H9 (cell line): ENCODE data around the gene NVL. TPM values are rescaled to one million over a fixed set of nuclear protein-coding genes. Genes with fewer than 3 reads are reported as not detected.

Experiments
- DNase-seq: peaks from one replicate; pipeline ENCODE4 v3.0.0-alpha.2; 2017
- H2AFZ ChIP-seq: one replicate; pipeline ENCODE4 v1.6.1; 2013; ENCODE audit warnings: mild to moderate bottlenecking, low read length, control low read depth, moderate library complexity
- H2AK5ac ChIP-seq: 2 replicates; pipeline ENCODE4 v1.6.1; 2013; ENCODE audit warnings: low read length, control low read depth, mixed read lengths; ENCODE audit not compliant: insufficient read length
- H2BK120ac ChIP-seq: one replicate; pipeline ENCODE4 v1.6.1; 2013; ENCODE audit warnings: low read depth, mild to moderate bottlenecking, low read length, control low read depth, inconsistent platforms; ENCODE audit not compliant: poor library complexity, severe bottlenecking
- H2BK12ac ChIP-seq: 2 replicates; pipeline ENCODE4 v1.6.1; 2013; ENCODE audit warnings: low read length, control low read depth, mixed read lengths, low read depth; ENCODE audit not compliant: insufficient read length
- H2BK15ac ChIP-seq: 2 replicates; pipeline ENCODE4 v1.6.1; 2013; ENCODE audit warnings: low read depth, low read length, control low read depth
- H2BK20ac ChIP-seq: one replicate; pipeline ENCODE4 v1.6.1; 2013; ENCODE audit warnings: low read depth, mild to moderate bottlenecking, low read length, control low read depth, inconsistent platforms; ENCODE audit not compliant: poor library complexity, severe bottlenecking
- H2BK5ac ChIP-seq: 2 replicates; pipeline ENCODE4 v1.6.1; 2013; ENCODE audit warnings: low read length, control low read depth, mixed read lengths; ENCODE audit not compliant: insufficient read length
- H3K14ac ChIP-seq: 2 replicates; pipeline ENCODE4 v1.6.1; 2013; ENCODE audit warnings: low read length, control low read depth; ENCODE audit not compliant: insufficient read depth
- H3K18ac ChIP-seq: 2 replicates; pipeline ENCODE4 v1.6.1; 2013; ENCODE audit warnings: low read depth, mild to moderate bottlenecking, mixed read lengths, low read length, control low read depth; ENCODE audit not compliant: insufficient read length
- H3K23ac ChIP-seq: 2 replicates; pipeline ENCODE4 v1.6.1; 2013; ENCODE audit warnings: low read length, control low read depth, mixed read lengths, low read depth; ENCODE audit not compliant: insufficient read length
- H3K23me2 ChIP-seq: 2 replicates; pipeline ENCODE4 v1.6.1; 2013; ENCODE audit warnings: low read depth, mild to moderate bottlenecking, mixed read lengths, low read length, control low read depth; ENCODE audit not compliant: insufficient read length, poor library complexity, severe bottlenecking
- H3K27ac ChIP-seq: 2 replicates; pipeline ENCODE4 v1.5.1; 2013; ENCODE audit warnings: low read length, control low read depth, mixed read lengths, low read depth; ENCODE audit not compliant: insufficient read length
- H3K27me3 ChIP-seq: 2 replicates; pipeline ENCODE4 v1.6.1; 2013; ENCODE audit warnings: low read length, control low read depth, inconsistent platforms; ENCODE audit not compliant: insufficient read depth
- H3K4ac ChIP-seq: 2 replicates; pipeline ENCODE4 v1.6.1; 2013; ENCODE audit warnings: low read depth, mild to moderate bottlenecking, control low read depth, inconsistent platforms, low read length, moderate library complexity
- H3K4me1 ChIP-seq: 2 replicates; pipeline ENCODE4 v1.6.1; 2013; ENCODE audit warnings: low read length, control low read depth, inconsistent platforms; ENCODE audit not compliant: insufficient read depth
- H3K4me2 ChIP-seq: 2 replicates; pipeline ENCODE4 v1.6.1; 2013; ENCODE audit warnings: low read length, control low read depth, mixed read lengths; ENCODE audit not compliant: insufficient read length, insufficient read depth
- H3K56ac ChIP-seq: 2 replicates; pipeline ENCODE4 v1.6.1; 2013; ENCODE audit warnings: low read depth, mild to moderate bottlenecking, mixed read lengths, low read length, control low read depth; ENCODE audit not compliant: insufficient read length
- H3K79me1 ChIP-seq: 2 replicates; pipeline ENCODE4 v1.6.1; 2013; ENCODE audit warnings: low read depth, mild to moderate bottlenecking, moderate library complexity, low read length, control low read depth, inconsistent platforms; ENCODE audit not compliant: insufficient read depth, poor library complexity, severe bottlenecking
- H3K79me2 ChIP-seq: 2 replicates; pipeline ENCODE4 v1.6.1; 2013; ENCODE audit warnings: low read length, control low read depth, inconsistent platforms; ENCODE audit not compliant: insufficient read depth
- H3K9ac ChIP-seq: 2 replicates; pipeline ENCODE4 v1.6.1; 2013; ENCODE audit warnings: low read length, control low read depth, mixed read lengths; ENCODE audit not compliant: insufficient read length; ENCODE audit errors: extremely low read depth
- H3K9me3 ChIP-seq: one replicate; pipeline ENCODE4 v1.6.1; 2013; ENCODE audit warnings: low read depth, low read length, inconsistent platforms; ENCODE audit not compliant: control insufficient read depth
- H3T11ph ChIP-seq: one replicate; pipeline ENCODE4 v1.6.1; 2013; ENCODE audit warnings: mild to moderate bottlenecking, low read length, control low read depth, inconsistent platforms
- H4K20me1 ChIP-seq: one replicate; pipeline ENCODE4 v1.6.1; 2013; ENCODE audit not compliant: control insufficient read depth, insufficient read length, insufficient read depth
- H4K5ac ChIP-seq: 2 replicates; pipeline ENCODE4 v1.6.1; 2013; ENCODE audit warnings: low read depth, mild to moderate bottlenecking, mixed read lengths, low read length, control low read depth; ENCODE audit not compliant: insufficient read length
- H4K8ac ChIP-seq: replicated peaks from 2 replicates; pipeline ENCODE4 v1.6.1; 2013; ENCODE audit warnings: low read length, control low read depth, mixed read lengths, low read depth; ENCODE audit not compliant: insufficient read length
- H4K91ac ChIP-seq: 2 replicates; pipeline ENCODE4 v1.6.1; 2013; ENCODE audit warnings: low read depth, mild to moderate bottlenecking, moderate library complexity, mixed read lengths, low read length, control low read depth; ENCODE audit not compliant: insufficient read length
- H3K27ac Mint-ChIP-seq, 3 experiments: 2 replicates in 2 of 3; 3 replicates in 1 of 3; pipeline ENCODE4 v1.8.0; 2020 to 2021; ENCODE audit warnings: mixed read lengths in 3 of 3, mild to moderate bottlenecking in 1 of 3, moderate library complexity in 1 of 3
- H3K27me3 Mint-ChIP-seq: 2 replicates; pipeline ENCODE4 v1.8.0; 2021; ENCODE audit warnings: low read depth, mild to moderate bottlenecking, moderate library complexity, mixed read lengths
- H3K36me3 Mint-ChIP-seq, 3 experiments: 2 replicates in 2 of 3; 3 replicates in 1 of 3; pipeline ENCODE4 v1.8.0; 2020 to 2021; ENCODE audit warnings: low read depth in 3 of 3, mixed read lengths in 3 of 3; ENCODE audit not compliant: insufficient read depth in 1 of 3
- H3K4me1 Mint-ChIP-seq, 2 experiments: 2 replicates each; pipeline ENCODE4 v1.8.0; 2020; ENCODE audit warnings: mixed read lengths in 2 of 2
- H3K4me3 Mint-ChIP-seq, 2 experiments: 2 replicates in 1 of 2; 3 replicates in 1 of 2; pipeline ENCODE4 v1.8.0; 2020 to 2021; ENCODE audit warnings: mild to moderate bottlenecking in 2 of 2, mixed read lengths in 2 of 2, moderate library complexity in 1 of 2
- H3K9me3 Mint-ChIP-seq, 2 experiments: 2 replicates in 1 of 2; 3 replicates in 1 of 2; pipeline ENCODE4 v1.8.0; 2020; ENCODE audit warnings: mild to moderate bottlenecking in 2 of 2, mixed read lengths in 2 of 2, moderate library complexity in 1 of 2
- WGBS: extraction: QIAGEN DNeasy Blood & Tissue Kit; methylation state at CpG from one replicate; pipeline ENCODE4 v1.1.7; 2013; ENCODE audit warnings: missing lambda C conversion rate, low lambda C conversion rate, mixed read lengths; ENCODE audit not compliant: insufficient read length; ENCODE audit errors: extremely low coverage; 5-methylcytosine and 5-hydroxymethylcytosine counted together
- total RNA-seq: library from RNA; stranded (reverse); gene quantifications from 2 replicates; pipeline ENCODE4 v1.2.1, GENCODE V29; 2021
- TF ChIP-seq, protein P1 (sequence below): fragments of 200-600 bp; sonication (generic); conservative IDR thresholded peaks from 3 replicates; pipeline ENCODE4 v1.8.0; 2021; ENCODE audit warnings: antibody characterized with exemption, mild to moderate bottlenecking

The NVL gene
- total RNA-seq, 1 experiment from 2014 or later = 66.9 TPM

DNA sequence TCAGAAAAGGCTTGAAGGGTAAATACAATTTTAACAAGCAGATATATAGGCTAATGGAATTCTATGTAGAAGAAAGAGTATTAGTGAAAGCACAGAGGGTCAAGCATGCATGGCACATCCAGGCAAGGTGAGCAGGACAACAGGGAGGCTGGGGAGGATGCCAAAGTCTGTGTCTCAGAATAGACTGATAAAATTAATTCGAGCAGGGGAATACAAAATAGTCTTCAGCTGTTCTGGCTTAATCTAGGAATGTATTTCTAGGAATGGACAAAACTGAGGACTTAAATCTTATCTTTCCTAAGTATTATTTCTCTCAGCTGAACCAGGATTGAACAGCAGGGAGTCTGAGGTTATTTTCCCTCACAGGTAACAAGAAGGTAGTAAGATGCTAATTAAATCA lies 35.2 kb downstream of the NVL start:
- Histone ChIP-seq H3K79me2 (no peaks in the 10 kb centered on the region), H3T11ph (no peak overlapping the region), H2BK20ac (no peak overlapping the region), H3K9ac (no peak overlapping the region), H4K91ac (no peak overlapping the region), H3K9me3 (no peaks in the 10 kb centered on the region), H2BK5ac (no peak overlapping the region), H3K27me3 (no peaks in the 10 kb centered on the region), H4K20me1 (no peaks in the 10 kb centered on the region), H2BK15ac (no peak overlapping the region), H3K79me1 (no peaks in the 10 kb centered on the region), H2BK12ac (no peak overlapping the region), H3K4me2 (no peak overlapping the region), H4K5ac (no peak overlapping the region), H3K23me2 (no peaks in the 10 kb centered on the region), H3K56ac (no peak overlapping the region), H3K27ac (no peak overlapping the region), H3K14ac (no peak overlapping the region), H2BK120ac (no peak overlapping the region), H3K4ac (no peak overlapping the region), H2AFZ (no peak overlapping the region), H4K8ac (no peak overlapping the region), H3K23ac (no peak overlapping the region), H2AK5ac (no peak overlapping the region), H3K4me1 (no peaks in the 10 kb centered on the region), H3K18ac (no peak overlapping the region)
- H3K27ac Mint-ChIP-seq = peak overlapping the region in 2 of 3 experiments; percentile 10 to 43; a peak in 2 of 7 replicates
- TF ChIP-seq, protein P1, sequence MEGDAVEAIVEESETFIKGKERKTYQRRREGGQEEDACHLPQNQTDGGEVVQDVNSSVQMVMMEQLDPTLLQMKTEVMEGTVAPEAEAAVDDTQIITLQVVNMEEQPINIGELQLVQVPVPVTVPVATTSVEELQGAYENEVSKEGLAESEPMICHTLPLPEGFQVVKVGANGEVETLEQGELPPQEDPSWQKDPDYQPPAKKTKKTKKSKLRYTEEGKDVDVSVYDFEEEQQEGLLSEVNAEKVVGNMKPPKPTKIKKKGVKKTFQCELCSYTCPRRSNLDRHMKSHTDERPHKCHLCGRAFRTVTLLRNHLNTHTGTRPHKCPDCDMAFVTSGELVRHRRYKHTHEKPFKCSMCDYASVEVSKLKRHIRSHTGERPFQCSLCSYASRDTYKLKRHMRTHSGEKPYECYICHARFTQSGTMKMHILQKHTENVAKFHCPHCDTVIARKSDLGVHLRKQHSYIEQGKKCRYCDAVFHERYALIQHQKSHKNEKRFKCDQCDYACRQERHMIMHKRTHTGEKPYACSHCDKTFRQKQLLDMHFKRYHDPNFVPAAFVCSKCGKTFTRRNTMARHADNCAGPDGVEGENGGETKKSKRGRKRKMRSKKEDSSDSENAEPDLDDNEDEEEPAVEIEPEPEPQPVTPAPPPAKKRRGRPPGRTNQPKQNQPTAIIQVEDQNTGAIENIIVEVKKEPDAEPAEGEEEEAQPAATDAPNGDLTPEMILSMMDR = no peak
- H3K4me3 Mint-ChIP-seq = no peak overlapping the region
- DNase-seq = no peak
- peaks cover 35 to 92% (median 78%) of the 10 kb centered on the region in 3 experiments for H3K36me3 Mint-ChIP-seq
- H3K9me3 Mint-ChIP-seq = no peaks in the 10 kb centered on the region
- no CpG with 5 or more reads among the region's 1 CpG for WGBS
- H3K27me3 Mint-ChIP-seq = no peaks in the 10 kb centered on the region
- no peaks in the 10 kb centered on the region for H3K4me1 Mint-ChIP-seq
